K562 (cell line): ENCODE data around the gene OR9Q2. TPM values are rescaled to one million over a fixed set of nuclear protein-coding genes. Genes with fewer than 3 reads are reported as not detected.
A peak's percentile ranks its signal among the peaks of the same experiment; 100 is the strongest.

ENCODE experiments used
- ATAC-seq: fragments of 200-7000 bp; cut with Tn5 transposase; 3 replicates; pipeline ENCODE4 v1.9.1; 2020; ENCODE audit warnings: moderate library complexity
- BruUV-seq: library from RNA; stranded (reverse); fragments of 400-500 nt; replicated peaks from 2 replicates; lab custom pipeline; 2021; lab: Mats Ljungman, UMichigan
- CTCF ChIA-PET: fragments of 300-600 bp; formaldehyde crosslinking; extraction: SDS; loops from one replicate; lab custom pipeline; 2021; ENCODE audit warnings: low intra/inter-chr PET ratio; lab: Yijun Ruan, JAX
- POLR2A ChIA-PET: fragments of 300-600, 350-650 bp; sonication (Branson Sonifier 250); formaldehyde crosslinking; extraction: SDS; loops from one replicate; lab custom pipeline; 2021; ENCODE audit warnings: antibody characterized with exemption, inconsistent platforms; lab: Yijun Ruan, JAX
- DNase-seq, 4 experiments: peaks; one replicate each; pipeline versions ENCODE4 v3.0.0 to v3.0.0-alpha.2; 2011 to 2018; ENCODE audit warnings: low spot score in 3 of 4, mixed read lengths in 3 of 4; ENCODE audit errors: extremely low read depth in 1 of 4
- FAIRE-seq: peaks from 2 replicates; lab custom pipeline; 2011; peaks lifted over from hg19 to GRCh38; lab: Jason Lieb, UNC
- H2AFZ ChIP-seq: 2 replicates; pipeline ENCODE4 v1.6.0; 2011; ENCODE audit warnings: low read depth, low read length, control low read depth, inconsistent platforms
- H3K27ac ChIP-seq: fragments of 200-600 bp; 3 replicates; pipeline ENCODE4 v1.8.0; 2011; ENCODE audit warnings: low read depth, mild to moderate bottlenecking, control low read depth, inconsistent platforms, low read length, moderate library complexity, mixed read lengths; ENCODE audit errors: extremely low read depth
- H3K27me3 ChIP-seq, 2 experiments: fragments of 300-600 bp in 1 of 2; 2 replicates in 1 of 2; 3 replicates in 1 of 2; pipeline versions ENCODE4 v1.6.0 to v1.8.0; 2011; ENCODE audit warnings: inconsistent platforms in 2 of 2, low read length in 2 of 2, mild to moderate bottlenecking in 1 of 2, mixed read lengths in 1 of 2, moderate library complexity in 1 of 2; ENCODE audit not compliant: control insufficient read depth in 2 of 2, insufficient read depth in 2 of 2
- H3K36me3 ChIP-seq: fragments of 300-600 bp; 3 replicates; pipeline ENCODE4 v1.8.0; 2011; ENCODE audit warnings: mild to moderate bottlenecking, low read length, inconsistent platforms; ENCODE audit not compliant: control insufficient read depth, insufficient read depth
- H3K4me1 ChIP-seq, 2 experiments: fragments of 200-600 bp in 1 of 2; replicated peaks in 1 of 2; 2 replicates in 1 of 2; 3 replicates in 1 of 2; pipeline versions ENCODE4 v1.5.1 to v1.8.0; 2011; ENCODE audit warnings: inconsistent platforms in 2 of 2, low read length in 2 of 2, mild to moderate bottlenecking in 1 of 2, mixed read lengths in 1 of 2, moderate library complexity in 1 of 2; ENCODE audit not compliant: control insufficient read depth in 2 of 2, insufficient read depth in 2 of 2
- H3K4me2 ChIP-seq: 2 replicates; pipeline ENCODE4 v1.6.1; 2011; ENCODE audit warnings: low read length, control low read depth, inconsistent platforms, mixed read lengths; ENCODE audit not compliant: insufficient read depth
- H3K4me3 ChIP-seq: fragments of 200-600 bp; sonication (generic), shearing (Covaris generic); 2 replicates; pipeline ENCODE4 v1.5.1; 2016; ENCODE audit warnings: control low read depth, inconsistent platforms
- H3K79me2 ChIP-seq: fragments of 200-600 bp; 3 replicates; pipeline ENCODE4 v1.8.0; 2011; ENCODE audit warnings: low read length, inconsistent platforms; ENCODE audit not compliant: control insufficient read depth, insufficient read depth
- H3K9ac ChIP-seq, 2 experiments: 2 replicates each; pipeline versions ENCODE4 v1.6.0 to v1.6.1; 2011; ENCODE audit warnings: low read depth in 2 of 2, low read length in 2 of 2, control low read depth in 1 of 2, inconsistent platforms in 1 of 2, mild to moderate bottlenecking in 1 of 2, mixed read lengths in 1 of 2; ENCODE audit not compliant: insufficient read depth in 1 of 2
- H3K9me1 ChIP-seq: one replicate; pipeline ENCODE4 v1.6.0; 2011; ENCODE audit warnings: inconsistent platforms, mild to moderate bottlenecking, low read length, moderate library complexity; ENCODE audit not compliant: control insufficient read depth, insufficient read depth
- H3K9me3 ChIP-seq: replicated peaks from 2 replicates; pipeline ENCODE4 v1.5.1; 2011; ENCODE audit warnings: low read depth, low read length, inconsistent platforms; ENCODE audit not compliant: control insufficient read depth, insufficient read depth
- H4K20me1 ChIP-seq: replicated peaks from 2 replicates; pipeline ENCODE4 v1.6.1; 2011; ENCODE audit warnings: low read length, inconsistent platforms, mixed read lengths; ENCODE audit not compliant: control insufficient read depth, insufficient read depth
- C11orf30 ChIP-seq: fragments of 450-650 bp; IDR thresholded peaks from 2 replicates; pipeline ENCODE4 v1.6.1; 2016; ENCODE audit warnings: low read depth, mild to moderate bottlenecking
- CHD1 ChIP-seq: fragments of 200-600 bp; sonication (generic); IDR thresholded peaks from one replicate; pipeline ENCODE4 v1.6.1; 2012; ENCODE audit warnings: mild to moderate bottlenecking, moderate library complexity, low read length, inconsistent platforms
- COPS2 ChIP-seq: fragments of 450-650 bp; conservative IDR thresholded peaks from 2 replicates; pipeline ENCODE4 v1.6.1; 2016; ENCODE audit warnings: mild to moderate bottlenecking, moderate library complexity
- DIDO1 ChIP-seq: fragments of 450-650 bp; IDR thresholded peaks from 2 replicates; pipeline ENCODE4 v1.6.1; 2016; ENCODE audit warnings: low read depth, missing biosample characterization, missing genetic modification characterization
- GTF2E2 ChIP-seq: fragments of 200-800 bp; sonication (Bioruptor generic); IDR thresholded peaks from 2 replicates; pipeline ENCODE4 v1.6.1; 2016; ENCODE audit warnings: missing genetic modification characterization, missing compliant biosample characterization
- HNRNPL ChIP-seq: fragments of 200-400 bp; formaldehyde crosslinking; IDR thresholded peaks from 2 replicates; pipeline ENCODE4 v1.6.1; 2017; ENCODE audit warnings: low read depth, mild to moderate bottlenecking, low read length
- HSF4 ChIP-seq: fragments of 250-450 bp; sonication (Bioruptor Pico); IDR thresholded peaks from 2 replicates; pipeline ENCODE4 v2.1.2; 2022; ENCODE audit warnings: mild to moderate bottlenecking, moderate library complexity, borderline replicate concordance
- KAT8 ChIP-seq: fragments of 450-650 bp; IDR thresholded peaks from 2 replicates; pipeline ENCODE4 v1.6.1; 2016; ENCODE audit warnings: low read depth, mild to moderate bottlenecking
- PHB2 ChIP-seq: fragments of 450-650 bp; IDR thresholded peaks from 2 replicates; pipeline ENCODE4 v1.6.1; 2017; ENCODE audit warnings: low read depth
- STAT6 ChIP-seq: sonication (generic); formaldehyde crosslinking; IDR thresholded peaks from 2 replicates; pipeline ENCODE4 v1.8.1; 2023; ENCODE audit warnings: mild to moderate bottlenecking, missing genetic modification reagents
- ZNF23 ChIP-seq: fragments of 250-450 bp; sonication (Bioruptor Pico); IDR thresholded peaks from 2 replicates; pipeline ENCODE4 v1.4.0; 2020; ENCODE audit warnings: mild to moderate bottlenecking
- ZNF263 ChIP-seq: sonication (generic); formaldehyde crosslinking; IDR thresholded peaks from 2 replicates; pipeline ENCODE4 v1.8.0; 2022; ENCODE audit warnings: mild to moderate bottlenecking, missing genetic modification reagents, borderline replicate concordance
- ZNF316 ChIP-seq: fragments of 450-650 bp; IDR thresholded peaks from 2 replicates; pipeline ENCODE4 v1.6.1; 2016
- ZNF445 ChIP-seq: fragments of 250-450 bp; sonication (Bioruptor Pico); IDR thresholded peaks from 2 replicates; pipeline ENCODE4 v1.4.0; 2020; ENCODE audit warnings: low read depth, mild to moderate bottlenecking, moderate library complexity
- ZNF511 ChIP-seq: sonication (generic); formaldehyde crosslinking; IDR thresholded peaks from 2 replicates; pipeline ENCODE4 v1.8.0; 2022; ENCODE audit warnings: mild to moderate bottlenecking, missing genetic modification reagents
- ZNF695 ChIP-seq: fragments of 450-650 bp; formaldehyde crosslinking; IDR thresholded peaks from 2 replicates; pipeline ENCODE4 v1.4.0; 2020; ENCODE audit warnings: mild to moderate bottlenecking, moderate library complexity
- ZZZ3 ChIP-seq: fragments of 450-650 bp; IDR thresholded peaks from 2 replicates; pipeline ENCODE4 v1.6.1; 2016; ENCODE audit warnings: antibody characterized with exemption, mild to moderate bottlenecking, moderate library complexity
- WGBS: fragments of 100-300 bp; shearing (Covaris generic); methylation state at CpG from one replicate; pipeline ENCODE4 v1.1.6; 2016; ENCODE audit warnings: low coverage, mixed read lengths; ENCODE audit not compliant: insufficient coverage; ENCODE audit errors: missing lambda C conversion rate; 5-methylcytosine and 5-hydroxymethylcytosine counted together
- in situ Hi-C: fragments of 300-500 bp; cut with MboI; formaldehyde crosslinking; loops from 4 replicates; pipeline ENCODE4 v1.15.0; 2018; ENCODE audit warnings: inconsistent platforms, mixed read lengths
- intact Hi-C: fragments of 100-400 bp; cut with micrococcal nuclease; formaldehyde crosslinking; loops from 2 replicates; pipeline ENCODE4 v1.14.2; 2022
- polyA plus RNA-seq, 8 experiments: library from polyadenylated mRNA; depleted of rRNA in 4 of 8; stranded (reverse) in 5 of 8; unstranded in 3 of 8; fragments of >200 nt; fragmentation: Nextera tagmentation in 2 of 8; fragmentation: Illumina TruSeq in 1 of 8; extraction: Ambion mirVana in 2 of 8; extraction: Trizol in 1 of 8; gene quantifications; 2 replicates each; pipeline versions ENCODE4 v1.2.1 to v1.2.3, GENCODE V29; 2011 to 2014; ENCODE audit warnings: inconsistent platforms in 1 of 8, missing spikeins in 1 of 8
- total RNA-seq, 7 experiments: library from RNA; depleted of rRNA in 6 of 7; stranded (reverse); fragments of >200 nt in 6 of 7; fragmentation: Illumina TruSeq in 2 of 7; extraction: Trizol in 2 of 7; gene quantifications; 2 replicates each; pipeline versions ENCODE4 v1.2.1 to v1.2.3, GENCODE V29; 2011 to 2021; ENCODE audit warnings: low replicate concordance in 1 of 7

Gene OR9Q2
- total and polyA plus RNA-seq, 9 of the 15 experiments (the other 6 are each of a cell fraction or from before 2014, with no cell fraction given), result not detected

GRCh38 chr11:58216476-58216875, 27.6 kb downstream of the OR9Q2 start:
- no TSS peak for BruUV-seq
- Histone ChIP-seq H3K4me1 (no peaks in the 10 kb centered on the region), H3K27ac (no peak overlapping the region), H2AFZ (no peak overlapping the region), H3K36me3 (no peaks in the 10 kb centered on the region)
- TF ChIP-seq CHD1, result no peak
- peak; percentile 30; the same call in 1 of the 2 replicates for TF ChIP-seq C11orf30
- no peak for TF ChIP-seq PHB2
- TF ChIP-seq ZNF23 (CRISPR knock-in tag), result no peak
- TF ChIP-seq ZNF316, result peak; percentile 70
- TF ChIP-seq, all 486 proteins: peak for 2
- Histone ChIP-seq H3K9me3 (no peaks in the 10 kb centered on the region), H3K27me3 (no peaks in the 10 kb centered on the region), H3K79me2 (no peaks in the 10 kb centered on the region), H3K9me1 (no peaks in the 10 kb centered on the region), H3K4me2 (no peak overlapping the region), H3K4me3 (no peak overlapping the region), H4K20me1 (no peaks in the 10 kb centered on the region), H3K9ac (no peak overlapping the region)
- FAIRE-seq (no peak), ATAC-seq (no peak), DNase-seq (no peak)
- ChIA-PET CTCF (no interaction called here), POLR2A (no interaction called here)
- intact Hi-C loops (no loop called here), in situ Hi-C loops (no loop called here)

GRCh38 chr11:58222721-58223120, 33.9 kb downstream of the OR9Q2 start:
- no peaks in the 10 kb centered on the region for H4K20me1 ChIP-seq
- H3K9me3 ChIP-seq, result no peaks in the 10 kb centered on the region
- FAIRE-seq (no peak), DNase-seq (no peak), ATAC-seq (no peak)
- H3K4me3 ChIP-seq, result no peak overlapping the region
- H3K27me3 ChIP-seq, result peaks cover 0 to under 1% of the 10 kb centered on the region in 2 experiments; a peak in 2 of 5 replicates
- H3K4me2 ChIP-seq, result no peak overlapping the region
- in situ Hi-C loops, result no loop called here
- ChIA-PET POLR2A (no interaction called here), CTCF (no interaction called here)
- no peaks in the 10 kb centered on the region for H3K79me2 ChIP-seq
- no peaks in the 10 kb centered on the region for H3K4me1 ChIP-seq
- H3K9me1 ChIP-seq, result no peaks in the 10 kb centered on the region
- H2AFZ ChIP-seq, result no peak overlapping the region
- no peak overlapping the region for H3K9ac ChIP-seq
- no peak overlapping the region for H3K27ac ChIP-seq
- intact Hi-C loops, result no loop called here
- no peaks in the 10 kb centered on the region for H3K36me3 ChIP-seq
- no TSS peak for BruUV-seq
- under 1% methylated on average over 7 of the region's 7 CpGs for WGBS
- TF ChIP-seq COPS2 (no peak), HNRNPL (no peak), GTF2E2 (no peak), HSF4 (CRISPR knock-in tag) (no peak), KAT8 (no peak), DIDO1 (tag) (no peak), ZNF511 (CRISPR knock-in tag) (no peak), ZNF263 (no peak), STAT6 (CRISPR knock-in tag) (no peak), ZNF445 (CRISPR knock-in tag) (no peak), ZNF695 (CRISPR knock-in tag) (no peak), ZZZ3 (no peak)
